Gastroesophageal sphincter (tissue), 3 donors: ENCODE data around the gene MICALL1.

Experiments
- CTCF ChIP-seq, 4 experiments: fragments of 200-600 bp in 2 of 4; fragments of 450-650 bp in 2 of 4; sonication (generic) in 1 of 4; IDR thresholded peaks; one replicate each; pipeline ENCODE4 v1.5.1; 2017 to 2019; ENCODE audit warnings: antibody characterized with exemption in 4 of 4, mild to moderate bottlenecking in 2 of 4, moderate library complexity in 2 of 4
- EP300 ChIP-seq: sonication (generic); formaldehyde crosslinking; IDR thresholded peaks from one replicate; pipeline ENCODE4 v1.6.1; 2017; ENCODE audit warnings: antibody characterized with exemption, mild to moderate bottlenecking
- POLR2A ChIP-seq, 2 donors: fragments of 450-650 bp; IDR thresholded peaks; one replicate each; pipeline ENCODE4 v1.6.1; 2017; ENCODE audit warnings: antibody characterized with exemption in 2 of 2, mild to moderate bottlenecking in 2 of 2, moderate library complexity in 1 of 2
- POLR2AphosphoS5 ChIP-seq: sonication (generic); formaldehyde crosslinking; IDR thresholded peaks from one replicate; pipeline ENCODE4 v1.6.1; 2017; ENCODE audit warnings: antibody characterized with exemption

DNA sequence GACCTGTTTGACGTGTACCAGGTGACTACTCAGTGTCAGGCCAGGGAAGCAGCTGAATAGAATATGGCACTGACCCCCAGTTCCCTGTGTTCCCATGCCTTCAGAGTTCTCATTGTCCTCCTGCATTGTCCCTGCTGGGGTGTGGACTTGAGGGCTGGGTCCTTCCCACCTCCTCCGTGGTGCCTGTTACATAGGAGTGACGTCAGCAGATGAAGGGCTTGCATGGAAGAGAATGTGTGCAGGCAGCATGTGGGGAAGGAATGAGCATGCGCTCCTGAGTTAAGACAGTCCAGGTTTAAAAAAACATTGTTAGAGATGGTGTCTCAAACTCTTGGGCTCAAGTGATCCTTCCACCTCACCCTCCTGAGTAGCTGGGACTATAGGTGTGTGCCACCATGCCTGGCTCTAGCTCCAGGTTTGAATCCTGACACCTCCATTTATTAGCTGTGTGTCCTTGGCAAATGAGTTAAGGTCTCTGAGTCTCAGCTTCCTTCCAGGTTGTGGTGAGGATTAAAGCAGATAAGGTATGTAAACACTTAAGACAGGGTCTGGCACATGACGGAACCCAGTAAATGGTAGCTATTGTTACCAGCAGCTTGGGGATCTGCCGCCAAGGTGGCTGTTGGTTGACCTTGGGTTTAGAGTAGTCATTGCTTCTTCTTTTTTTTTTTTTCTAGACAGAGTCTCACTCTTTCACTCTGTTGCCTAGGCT, 85.8 kb downstream of the MICALL1 start:
- TF ChIP-seq EP300 (no peak), CTCF (IDR thresholded peaks at IDR 0.05) (no peak), POLR2A (IDR thresholded peaks at IDR 0.05) (no peak), POLR2AphosphoS5 (no peak)
